ENCODE measurements around the gene LRRC41.

DNA sequence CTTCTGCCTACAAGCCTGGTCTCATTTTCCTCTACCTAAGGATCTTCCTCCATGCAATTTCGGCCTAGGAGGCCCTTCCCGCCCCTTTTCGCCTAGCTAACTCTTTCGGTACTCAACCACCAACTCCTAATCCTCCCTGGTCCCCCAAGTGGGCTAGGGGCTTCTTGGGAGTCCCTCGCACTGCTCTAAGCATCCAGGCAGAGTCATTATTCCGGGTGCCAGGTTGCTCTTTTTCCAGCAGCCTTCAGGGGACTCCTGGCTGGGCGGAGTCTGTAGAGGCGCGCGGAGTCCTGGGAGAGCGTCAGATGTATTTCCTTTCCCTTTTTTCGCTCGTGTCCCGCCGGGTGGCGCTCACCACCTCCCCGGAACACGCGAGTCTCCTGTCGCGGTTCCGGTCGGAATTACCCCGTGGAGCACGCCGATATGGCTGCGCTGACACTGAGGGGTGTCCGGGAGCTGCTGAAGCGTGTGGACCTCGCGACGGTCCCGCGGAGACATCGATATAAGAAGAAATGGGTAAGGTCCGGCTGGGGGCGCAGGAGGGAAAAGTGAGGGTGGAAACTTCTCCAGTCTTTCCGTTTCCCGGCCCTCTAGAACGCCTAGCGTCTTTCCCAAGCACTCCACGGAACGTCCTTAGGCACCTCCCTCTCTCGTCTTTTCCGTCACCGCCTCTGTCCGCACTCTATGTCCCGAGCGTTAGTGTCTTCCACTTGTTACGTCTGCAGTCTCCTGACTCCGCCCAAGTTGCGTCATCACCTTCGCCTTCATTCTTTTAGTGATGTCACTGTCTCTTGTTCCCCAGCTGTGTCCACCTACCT lies 37.2 kb upstream of the LRRC41 start, which contains the start of gene NSUN4:
- TF ChIP-seq, protein P1, sequence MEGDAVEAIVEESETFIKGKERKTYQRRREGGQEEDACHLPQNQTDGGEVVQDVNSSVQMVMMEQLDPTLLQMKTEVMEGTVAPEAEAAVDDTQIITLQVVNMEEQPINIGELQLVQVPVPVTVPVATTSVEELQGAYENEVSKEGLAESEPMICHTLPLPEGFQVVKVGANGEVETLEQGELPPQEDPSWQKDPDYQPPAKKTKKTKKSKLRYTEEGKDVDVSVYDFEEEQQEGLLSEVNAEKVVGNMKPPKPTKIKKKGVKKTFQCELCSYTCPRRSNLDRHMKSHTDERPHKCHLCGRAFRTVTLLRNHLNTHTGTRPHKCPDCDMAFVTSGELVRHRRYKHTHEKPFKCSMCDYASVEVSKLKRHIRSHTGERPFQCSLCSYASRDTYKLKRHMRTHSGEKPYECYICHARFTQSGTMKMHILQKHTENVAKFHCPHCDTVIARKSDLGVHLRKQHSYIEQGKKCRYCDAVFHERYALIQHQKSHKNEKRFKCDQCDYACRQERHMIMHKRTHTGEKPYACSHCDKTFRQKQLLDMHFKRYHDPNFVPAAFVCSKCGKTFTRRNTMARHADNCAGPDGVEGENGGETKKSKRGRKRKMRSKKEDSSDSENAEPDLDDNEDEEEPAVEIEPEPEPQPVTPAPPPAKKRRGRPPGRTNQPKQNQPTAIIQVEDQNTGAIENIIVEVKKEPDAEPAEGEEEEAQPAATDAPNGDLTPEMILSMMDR (IDR thresholded peaks at IDR 0.05; ENCODE audit: low read length) = peak; percentile 68
- TF ChIP-seq EZH2 (optimal IDR thresholded peaks at IDR 0.05; ENCODE audit: low read depth, low read length) = no peak
- no peak for TF ChIP-seq EZH2phosphoT487 (IDR thresholded peaks at IDR 0.05; ENCODE audit: low read length)
